SK-N-SH treated with all-trans-retinoic acid at 6 μM for 48 hours (cell line): ENCODE measurements around the gene RCBTB1.

Experiments
- ATAC-seq: fragments of 200-7000 bp; cut with Tn5 transposase; 3 replicates; pipeline ENCODE4 v1.9.1; 2020; ENCODE audit warnings: mild to moderate bottlenecking, moderate library complexity
- CREB5 ChIP-seq: fragments of 250-450 bp; sonication (Bioruptor Pico); IDR thresholded peaks from 2 replicates; pipeline ENCODE4 v1.5.1; 2020; ENCODE audit warnings: low read depth, mild to moderate bottlenecking, moderate library complexity
- CSDC2 ChIP-seq: fragments of 250-450 bp; sonication (Bioruptor Pico); IDR thresholded peaks from 2 replicates; pipeline ENCODE4 v1.5.0; 2020; ENCODE audit warnings: mild to moderate bottlenecking, moderate library complexity
- CSRNP3 ChIP-seq: fragments of 250-450 bp; sonication (Bioruptor Pico); IDR thresholded peaks from 2 replicates; pipeline ENCODE4 v1.5.1; 2021; ENCODE audit warnings: mild to moderate bottlenecking, moderate library complexity
- GLIS3 ChIP-seq: fragments of 250-450 bp; sonication (Bioruptor Pico); IDR thresholded peaks from 2 replicates; pipeline ENCODE4 v1.5.0; 2020; ENCODE audit warnings: mild to moderate bottlenecking, moderate library complexity
- ISL1 ChIP-seq: fragments of 250-450 bp; sonication (Bioruptor Pico); IDR thresholded peaks from 2 replicates; pipeline ENCODE4 v2.1.2; 2022; ENCODE audit warnings: mild to moderate bottlenecking, moderate library complexity
- OSR1 ChIP-seq: fragments of 250-450 bp; sonication (Bioruptor Pico); IDR thresholded peaks from 2 replicates; pipeline ENCODE4 v1.8.0; 2022; ENCODE audit warnings: moderate library complexity, mild to moderate bottlenecking, inconsistent platforms
- PATZ1 ChIP-seq: fragments of 250-450 bp; sonication (Bioruptor Pico); IDR thresholded peaks from 2 replicates; pipeline ENCODE4 v1.8.0; 2020; ENCODE audit warnings: mild to moderate bottlenecking, moderate library complexity, borderline replicate concordance
- POU6F1 ChIP-seq: fragments of 250-450 bp; sonication (Bioruptor Pico); IDR thresholded peaks from 2 replicates; pipeline ENCODE4 v1.8.0; 2021; ENCODE audit warnings: low read depth, mild to moderate bottlenecking, moderate library complexity, borderline replicate concordance
- PPARA ChIP-seq: fragments of 250-450 bp; sonication (Bioruptor Pico); IDR thresholded peaks from 2 replicates; pipeline ENCODE4 v1.5.0; 2020; ENCODE audit warnings: mild to moderate bottlenecking, borderline replicate concordance
- RARB ChIP-seq: fragments of 250-450 bp; sonication (Bioruptor Pico); IDR thresholded peaks from 2 replicates; pipeline ENCODE4 v1.8.0; 2021; ENCODE audit warnings: mild to moderate bottlenecking, moderate library complexity
- TCF4 ChIP-seq: fragments of 250-450 bp; sonication (Bioruptor Pico); IDR thresholded peaks from 2 replicates; pipeline ENCODE4 v1.8.0; 2021; ENCODE audit warnings: mild to moderate bottlenecking, moderate library complexity, borderline replicate concordance
- TOX ChIP-seq: fragments of 250-450 bp; sonication (Bioruptor Pico); IDR thresholded peaks from 2 replicates; pipeline ENCODE4 v1.8.0; 2021; ENCODE audit warnings: mild to moderate bottlenecking, moderate library complexity, borderline replicate concordance
- ZC3H10 ChIP-seq: fragments of 250-450 bp; sonication (Bioruptor Pico); IDR thresholded peaks from 2 replicates; pipeline ENCODE4 v1.5.1; 2021; ENCODE audit warnings: mild to moderate bottlenecking, moderate library complexity
- ZFP3 ChIP-seq: fragments of 250-450 bp; sonication (Bioruptor Pico); IDR thresholded peaks from 2 replicates; pipeline ENCODE4 v1.5.0; 2020; ENCODE audit warnings: mild to moderate bottlenecking, moderate library complexity
- ZFP30 ChIP-seq: fragments of 450-650 bp; formaldehyde crosslinking; IDR thresholded peaks from 2 replicates; pipeline ENCODE4 v1.5.0; 2022; ENCODE audit warnings: mild to moderate bottlenecking, moderate library complexity
- ZNF565 ChIP-seq: fragments of 450-650 bp; formaldehyde crosslinking; conservative IDR thresholded peaks from 2 replicates; pipeline ENCODE4 v1.5.0; 2020; ENCODE audit warnings: low read depth, mild to moderate bottlenecking, moderate library complexity
- ZNF70 ChIP-seq: fragments of 450-650 bp; formaldehyde crosslinking; IDR thresholded peaks from 2 replicates; pipeline ENCODE4 v1.5.0; 2020; ENCODE audit warnings: mild to moderate bottlenecking, moderate library complexity
- ZNF8 ChIP-seq: fragments of 450-650 bp; formaldehyde crosslinking; IDR thresholded peaks from 2 replicates; pipeline ENCODE4 v1.5.0; 2020; ENCODE audit warnings: mild to moderate bottlenecking, moderate library complexity
- TF ChIP-seq, protein P1 (sequence below): fragments of 250-450 bp; sonication (Bioruptor Pico); IDR thresholded peaks from 2 replicates; pipeline ENCODE4 v1.5.0; 2020; ENCODE audit warnings: mild to moderate bottlenecking, moderate library complexity

The RCBTB1 gene

DNA sequence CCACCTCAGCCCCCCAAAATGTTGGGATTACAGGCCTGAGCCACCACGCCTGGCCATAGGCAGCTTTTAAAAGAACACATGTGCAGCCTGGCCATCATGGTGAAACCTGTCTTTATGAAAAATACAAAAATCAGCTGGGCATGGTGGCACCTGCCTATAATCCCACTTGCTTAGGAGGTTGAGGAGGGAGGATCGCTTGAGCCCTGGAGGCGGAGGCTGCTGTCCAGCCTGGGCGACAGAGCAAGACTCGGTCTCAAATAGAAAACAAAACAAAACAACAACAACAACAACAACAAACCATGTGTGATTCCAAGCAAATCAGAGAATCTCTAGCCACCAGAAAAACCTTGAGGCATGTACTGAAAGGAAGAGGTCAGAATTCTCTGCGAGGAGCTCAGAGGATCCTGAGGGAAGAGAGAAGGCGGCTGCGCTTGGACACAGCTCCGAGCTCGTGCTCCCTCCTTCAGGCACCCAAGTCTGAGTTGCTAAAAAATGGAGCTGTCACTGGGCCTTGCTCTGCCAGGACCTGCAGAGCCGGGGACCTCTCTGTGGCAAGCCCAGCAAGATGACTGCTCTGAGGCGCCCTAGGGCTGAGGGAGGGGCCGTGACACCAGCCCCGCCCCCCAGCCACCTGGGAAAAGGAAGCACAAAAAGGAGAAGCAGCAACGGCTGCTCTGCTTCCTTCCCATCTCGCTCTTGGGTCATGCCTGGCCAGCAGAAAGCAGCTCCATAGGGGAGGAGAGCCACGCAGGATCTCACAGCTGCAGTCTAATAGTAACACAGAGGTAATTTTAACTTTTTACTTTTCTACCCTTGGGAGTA, 42.7 kb upstream of the RCBTB1 start, which contains the start of gene ARL11 (continued):
- TF ChIP-seq ZNF8 (CRISPR knock-in tag) (no peak), ZC3H10 (CRISPR knock-in tag) (no peak), ZFP30 (no peak), TCF4 (no peak), CSRNP3 (no peak), ZNF565 (no peak)
- TF ChIP-seq, protein P1, sequence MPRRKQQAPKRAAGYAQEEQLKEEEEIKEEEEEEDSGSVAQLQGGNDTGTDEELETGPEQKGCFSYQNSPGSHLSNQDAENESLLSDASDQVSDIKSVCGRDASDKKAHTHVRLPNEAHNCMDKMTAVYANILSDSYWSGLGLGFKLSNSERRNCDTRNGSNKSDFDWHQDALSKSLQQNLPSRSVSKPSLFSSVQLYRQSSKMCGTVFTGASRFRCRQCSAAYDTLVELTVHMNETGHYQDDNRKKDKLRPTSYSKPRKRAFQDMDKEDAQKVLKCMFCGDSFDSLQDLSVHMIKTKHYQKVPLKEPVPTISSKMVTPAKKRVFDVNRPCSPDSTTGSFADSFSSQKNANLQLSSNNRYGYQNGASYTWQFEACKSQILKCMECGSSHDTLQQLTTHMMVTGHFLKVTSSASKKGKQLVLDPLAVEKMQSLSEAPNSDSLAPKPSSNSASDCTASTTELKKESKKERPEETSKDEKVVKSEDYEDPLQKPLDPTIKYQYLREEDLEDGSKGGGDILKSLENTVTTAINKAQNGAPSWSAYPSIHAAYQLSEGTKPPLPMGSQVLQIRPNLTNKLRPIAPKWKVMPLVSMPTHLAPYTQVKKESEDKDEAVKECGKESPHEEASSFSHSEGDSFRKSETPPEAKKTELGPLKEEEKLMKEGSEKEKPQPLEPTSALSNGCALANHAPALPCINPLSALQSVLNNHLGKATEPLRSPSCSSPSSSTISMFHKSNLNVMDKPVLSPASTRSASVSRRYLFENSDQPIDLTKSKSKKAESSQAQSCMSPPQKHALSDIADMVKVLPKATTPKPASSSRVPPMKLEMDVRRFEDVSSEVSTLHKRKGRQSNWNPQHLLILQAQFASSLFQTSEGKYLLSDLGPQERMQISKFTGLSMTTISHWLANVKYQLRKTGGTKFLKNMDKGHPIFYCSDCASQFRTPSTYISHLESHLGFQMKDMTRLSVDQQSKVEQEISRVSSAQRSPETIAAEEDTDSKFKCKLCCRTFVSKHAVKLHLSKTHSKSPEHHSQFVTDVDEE (CRISPR knock-in tag): no peak

DNA sequence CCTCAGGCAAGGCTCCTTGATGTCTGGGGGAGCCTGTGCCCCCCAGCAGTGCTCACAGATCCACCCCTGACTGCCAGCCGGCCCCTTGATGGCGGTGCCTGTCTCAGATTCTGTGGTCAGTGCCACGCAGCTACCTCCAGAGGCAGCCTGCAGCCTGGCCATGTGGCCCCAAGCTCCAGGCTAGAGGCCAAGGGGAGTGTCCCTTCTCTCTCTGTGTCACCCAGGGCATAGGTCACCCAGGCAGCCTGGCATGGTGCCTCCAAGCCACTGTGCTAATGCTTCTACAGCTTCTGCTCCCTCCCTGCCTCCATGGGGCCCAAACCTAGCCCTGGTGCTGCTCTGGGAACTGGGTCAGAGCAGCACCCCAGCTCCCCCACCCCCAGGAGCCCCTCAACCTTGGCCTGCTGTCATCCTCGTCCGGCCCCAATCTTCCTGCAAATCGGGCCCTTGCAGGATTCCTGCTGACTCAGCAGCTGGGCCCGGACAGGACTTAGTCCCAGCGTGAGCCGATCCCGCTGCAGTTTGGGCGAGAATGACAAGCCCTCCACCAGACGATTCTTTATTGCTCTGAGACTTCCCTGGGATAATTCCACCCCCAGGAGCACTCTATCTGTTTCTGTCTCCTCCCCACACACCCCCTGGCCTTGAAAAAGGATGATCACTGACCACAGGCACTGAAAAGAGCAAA, 40.2 kb upstream of the RCBTB1 start:
- TF ChIP-seq ZNF565 (no peak), GLIS3 (no peak), TCF4 (no peak), PATZ1 (CRISPR knock-in tag) (no peak), ZNF8 (CRISPR knock-in tag) (no peak), ISL1 (CRISPR knock-in tag) (no peak), POU6F1 (CRISPR knock-in tag) (no peak), CSRNP3 (no peak), CREB5 (no peak), PPARA (CRISPR knock-in tag) (no peak), RARB (no peak), TOX (CRISPR knock-in tag) (no peak)
- no peak; the same call in 2 of the 3 replicates for ATAC-seq

DNA sequence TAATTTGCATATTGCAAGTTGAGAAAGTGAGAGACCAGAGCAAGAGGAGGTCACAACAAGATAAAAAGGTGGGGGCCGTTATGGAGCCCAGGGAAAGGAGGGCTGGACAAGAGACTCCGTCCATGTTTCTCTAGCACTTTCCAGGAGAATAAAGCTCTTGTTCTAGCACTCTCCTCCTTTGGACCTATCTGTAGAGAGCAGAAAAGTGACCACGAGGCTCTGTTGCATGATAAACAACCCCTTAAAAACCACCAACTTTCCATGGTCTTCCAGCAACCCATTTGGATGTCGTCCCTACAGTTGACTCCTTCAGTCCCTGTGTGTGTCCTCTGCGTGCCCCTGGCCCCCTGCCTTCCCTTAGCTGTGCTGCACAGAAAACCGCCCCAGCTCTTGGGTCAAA, 38.9 kb upstream of the RCBTB1 start:
- no peak for TF ChIP-seq CSDC2 (CRISPR knock-in tag)
- TF ChIP-seq OSR1 (CRISPR knock-in tag): no peak
- no peak for TF ChIP-seq TOX (CRISPR knock-in tag)
- TF ChIP-seq ZC3H10 (CRISPR knock-in tag): no peak
- TF ChIP-seq, protein P1 (CRISPR knock-in tag): no peak
- no peak for TF ChIP-seq ZNF565
- TF ChIP-seq ZFP3 (CRISPR knock-in tag): no peak
- no peak for TF ChIP-seq GLIS3
- TF ChIP-seq ZNF70: no peak
- TF ChIP-seq ZNF8 (CRISPR knock-in tag): no peak
- TF ChIP-seq TCF4: no peak
- ATAC-seq: no peak
